OCI-LY7 (cell line): Measurements from ENCODE around the gene TMEM158.

Experiments used
- CTCF ChIP-seq: fragments of 200-600 bp; sonication (generic); conservative IDR thresholded peaks from 2 replicates; pipeline ENCODE4 v1.5.1; 2014; ENCODE audit warnings: mild to moderate bottlenecking, antibody characterized with exemption, low read length, moderate library complexity, mixed read lengths
- EZH2phosphoT487 ChIP-seq: fragments of 200-600 bp; sonication (generic); IDR thresholded peaks from 2 replicates; pipeline ENCODE4 v1.6.1; 2018; ENCODE audit warnings: low read depth, borderline replicate concordance, mild to moderate bottlenecking, mixed run types, antibody characterized with exemption, low read length, moderate library complexity, mixed read lengths

DNA sequence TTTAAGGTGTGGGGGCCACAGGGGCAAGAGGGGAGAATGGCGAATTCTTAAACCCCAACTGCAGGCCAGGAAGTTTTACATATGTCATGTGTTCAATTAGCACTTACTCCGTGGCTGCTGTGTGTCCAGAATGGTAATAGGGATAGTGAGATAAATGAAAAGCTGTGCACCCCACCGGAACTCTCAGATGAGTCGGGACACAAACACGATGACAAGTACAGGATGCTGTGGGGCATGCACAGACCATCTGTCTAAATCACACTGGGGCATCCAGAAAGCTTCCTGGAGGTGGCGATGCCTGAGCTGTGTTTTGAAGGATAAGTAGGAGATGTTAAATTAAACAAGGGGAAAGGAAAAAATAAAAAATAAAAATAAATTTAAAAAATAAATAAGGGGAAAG lies 18.3 kb upstream of the TMEM158 start:
- TF ChIP-seq CTCF, result no peak
- no peak for TF ChIP-seq EZH2phosphoT487
